Occipital lobe (tissue), 2 donors: ENCODE measurements around the gene HIF1AN. TPM values are rescaled to one million over a fixed set of nuclear protein-coding genes. Genes with fewer than 3 reads are reported as not detected.

ENCODE experiments used
- DNase-seq: peaks from one replicate; lab custom pipeline; 2025; lab: John Stamatoyannopoulos, UW
- total RNA-seq: library from RNA; depleted of rRNA; stranded (reverse); fragments of >200 nt; gene quantifications from one replicate; pipeline ENCODE4 v1.2.3, GENCODE V29; 2014

HIF1AN gene
- 14.0 TPM for total RNA-seq

- DNase-seq = peak; percentile 80
Measured at GRCh38 chr10:100535715-100536353, at the start of gene HIF1AN. Gene HIF1AN (plus strand): TSS chr10:100535943. CDS start chr10:100535959, 16 bp downstream.

- DNase-seq = no peak
Measured at GRCh38 chr10:100487529-100487928, 48.2 kb upstream of the HIF1AN start.

GRCh38 chr10:100489396-100489795, 46.3 kb upstream of the HIF1AN start:
- no peak for DNase-seq

- no peak for DNase-seq
Measured at GRCh38 chr10:100490531-100490930, 45.2 kb upstream of the HIF1AN start.

GRCh38 chr10:100496567-100496966, 39.2 kb upstream of the HIF1AN start:
- DNase-seq = no peak

GRCh38 chr10:100498059-100498458, 37.7 kb upstream of the HIF1AN start:
- DNase-seq = no peak

- DNase-seq = no peak
Measured at GRCh38 chr10:100501423-100501822, 34.3 kb upstream of the HIF1AN start.

GRCh38 chr10:100502926-100503494, 32.7 kb upstream of the HIF1AN start:
- no peak for DNase-seq

GRCh38 chr10:100504096-100504495, 31.6 kb upstream of the HIF1AN start:
- no peak for DNase-seq

- no peak for DNase-seq
Measured at GRCh38 chr10:100505164-100505563, 30.6 kb upstream of the HIF1AN start.

GRCh38 chr10:100506596-100507356, 29.0 kb upstream of the HIF1AN start:
- no peak for DNase-seq

GRCh38 chr10:100507357-100507732, 28.4 kb upstream of the HIF1AN start:
- DNase-seq = no peak

GRCh38 chr10:100508266-100508665, 27.5 kb upstream of the HIF1AN start:
- DNase-seq = no peak

GRCh38 chr10:100508691-100509150, 27.0 kb upstream of the HIF1AN start:
- DNase-seq = no peak

GRCh38 chr10:100509241-100509840, 26.4 kb upstream of the HIF1AN start:
- no peak for DNase-seq

- DNase-seq = no peak
Measured at GRCh38 chr10:100510533-100511308, 25.0 kb upstream of the HIF1AN start.

- DNase-seq = no peak
Measured at GRCh38 chr10:100515612-100516011, 20.1 kb upstream of the HIF1AN start.

GRCh38 chr10:100516847-100517246, 18.9 kb upstream of the HIF1AN start:
- DNase-seq = no peak

GRCh38 chr10:100518761-100519241, 16.9 kb upstream of the HIF1AN start:
- DNase-seq = peak; percentile 53

GRCh38 chr10:100519311-100520051, 16.3 kb upstream of the HIF1AN start, which contains the start of gene SEC31B:
Gene SEC31B (minus strand): TSS chr10:100519861. CDS start chr10:100516952, 2,909 bp downstream.
- DNase-seq = peak; percentile 26
